GM19193 (cell line): ENCODE results near the gene FREM2.

Experiments
- POLR2A ChIP-seq: IDR thresholded peaks from 4 replicates; pipeline ENCODE4 v1.6.1; 2011; ENCODE audit not compliant: insufficient read depth, insufficient read length; ENCODE audit errors: extremely low read depth

FREM2 gene

GRCh38 chr13:38686577-38687245 lies at the start of gene FREM2:
Gene FREM2, plus strand, starts transcription at chr13:38687077. Its CDS starts 268 bp downstream, at chr13:38687345.
- TF ChIP-seq POLR2A = no peak

DNA sequence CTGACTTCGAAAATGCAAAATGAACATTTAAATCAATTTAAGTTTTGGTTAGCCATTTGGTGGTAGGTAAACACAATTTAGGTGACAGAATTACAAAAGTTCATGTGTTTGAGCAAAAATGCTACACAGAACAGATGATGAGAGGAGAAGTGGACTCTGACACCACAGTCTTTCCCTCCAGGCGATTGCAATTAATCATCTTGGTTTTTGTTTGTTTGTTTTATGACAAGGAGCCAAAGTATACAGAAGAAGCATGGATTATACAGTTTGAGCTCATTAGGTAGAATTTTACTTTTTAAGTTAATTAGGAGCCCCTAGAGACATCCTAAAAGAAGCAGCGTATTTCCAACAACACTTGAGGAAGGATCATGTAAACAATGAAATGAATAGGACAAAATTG lies 49.3 kb upstream of the FREM2 start:
- TF ChIP-seq POLR2A = no peak

- no peak for TF ChIP-seq POLR2A
Observed at GRCh38 chr13:38641164-38641948, 45.5 kb upstream of the FREM2 start.

GRCh38 chr13:38647312-38647711 lies 39.6 kb upstream of the FREM2 start:
- TF ChIP-seq POLR2A = no peak

DNA sequence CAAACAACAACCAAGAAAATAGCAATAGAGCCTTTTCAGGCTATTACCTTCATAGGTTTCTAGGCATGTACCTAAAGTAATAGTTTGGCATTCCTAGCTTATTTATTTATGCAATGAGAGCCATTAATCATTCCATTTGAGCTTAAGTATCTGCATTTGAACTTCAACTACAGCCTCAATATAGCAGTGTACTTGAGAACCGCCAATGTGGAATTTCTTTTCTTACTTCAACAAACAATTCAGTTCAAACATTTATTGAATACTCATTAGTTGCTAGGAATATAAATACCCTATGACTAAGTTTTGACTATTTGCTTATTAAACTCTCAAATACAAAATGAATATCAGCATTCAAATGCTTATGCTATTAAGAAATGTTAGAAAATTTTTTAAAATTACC lies 38.0 kb upstream of the FREM2 start:
- no peak for TF ChIP-seq POLR2A

GRCh38 chr13:38656699-38657098 lies 30.2 kb upstream of the FREM2 start:
- no peak for TF ChIP-seq POLR2A

DNA sequence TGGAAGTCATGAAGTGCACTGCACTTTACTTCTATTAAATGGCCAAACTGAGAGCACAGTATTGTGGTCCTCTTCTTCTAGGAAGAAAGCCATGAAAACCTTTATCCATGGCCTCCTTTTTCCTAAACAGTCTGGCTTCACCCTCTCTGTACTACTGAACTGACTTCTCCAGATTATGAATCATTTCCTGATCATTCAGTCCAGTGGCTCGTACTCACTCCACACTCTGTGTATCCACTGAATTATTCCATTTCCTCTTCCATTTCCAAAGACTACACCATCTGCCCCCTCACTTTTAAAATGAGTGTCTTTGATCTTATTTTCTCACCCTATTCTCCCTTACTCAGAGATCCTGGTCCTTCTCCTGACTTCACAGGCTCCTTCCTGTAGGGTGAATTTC lies 29.7 kb upstream of the FREM2 start:
- no peak for TF ChIP-seq POLR2A

DNA sequence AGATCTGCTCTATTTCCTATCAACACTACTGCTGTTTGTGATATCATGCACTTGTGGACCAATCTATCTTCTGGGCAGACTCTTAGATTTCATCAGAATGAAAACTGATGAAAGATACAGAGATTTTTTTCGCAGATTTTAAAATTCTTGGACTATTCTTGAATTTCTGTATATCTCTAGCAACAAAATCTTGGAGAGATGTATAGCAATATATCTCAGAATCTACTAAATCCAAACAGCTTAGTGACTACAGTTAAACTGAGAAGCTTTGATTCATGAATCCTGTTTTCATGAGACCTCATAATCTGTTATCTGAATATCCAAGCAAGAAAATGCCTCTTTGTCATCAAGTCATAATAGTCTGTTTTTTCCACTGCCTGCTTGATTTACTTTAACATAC lies 28.0 kb upstream of the FREM2 start:
- no peak for TF ChIP-seq POLR2A

- no peak for TF ChIP-seq POLR2A
Observed at GRCh38 chr13:38661010-38661675, 25.7 kb upstream of the FREM2 start.

- no peak for TF ChIP-seq POLR2A
Observed at GRCh38 chr13:38662362-38662761, 24.5 kb upstream of the FREM2 start.

DNA sequence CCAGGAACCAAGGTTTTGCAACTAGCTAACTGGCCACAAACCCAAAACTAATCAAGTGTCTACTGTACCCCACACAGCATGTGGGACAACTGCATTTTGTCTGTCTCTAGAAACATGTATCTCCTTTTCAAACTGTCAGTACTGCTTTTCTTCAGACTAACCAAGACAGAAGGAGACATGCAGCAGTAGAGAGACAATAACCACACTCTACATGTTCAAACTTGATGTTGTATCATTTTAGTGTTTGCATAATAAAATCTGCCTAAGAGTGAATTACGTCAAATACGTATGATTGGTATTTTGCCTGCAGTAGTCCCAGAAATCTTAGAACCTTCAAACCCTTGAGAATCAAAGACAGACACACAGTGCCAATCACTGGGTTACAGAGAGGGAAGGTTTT lies 22.0 kb upstream of the FREM2 start:
- no peak for TF ChIP-seq POLR2A

DNA sequence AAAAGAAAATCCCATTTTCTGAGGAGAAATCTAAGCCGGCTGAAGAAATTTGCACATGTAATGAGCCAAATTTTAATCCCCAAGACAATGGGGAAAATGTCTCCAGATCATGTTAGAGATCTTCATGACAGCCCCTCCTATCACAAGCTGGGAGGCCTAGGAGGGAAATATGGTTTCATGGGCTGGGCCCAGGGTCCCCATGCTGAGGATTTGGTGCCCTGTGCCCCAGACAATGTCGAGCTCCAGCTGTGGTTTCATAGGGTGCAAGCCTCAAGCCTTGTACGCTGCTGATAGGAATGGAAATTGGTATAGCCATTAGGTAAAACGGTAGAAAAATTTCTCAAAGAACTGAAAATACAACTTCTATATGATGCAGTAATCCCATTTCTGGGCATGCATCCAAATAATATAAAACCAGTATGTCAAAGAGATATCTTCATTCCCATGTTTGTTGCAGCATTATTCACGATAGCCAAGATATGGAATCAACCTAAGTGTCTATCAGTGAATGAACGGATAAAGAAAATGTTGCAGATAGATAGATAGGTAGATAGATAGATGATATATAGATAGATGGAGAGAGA lies 19.3 kb upstream of the FREM2 start:
- TF ChIP-seq POLR2A = no peak

- no peak for TF ChIP-seq POLR2A
Observed at GRCh38 chr13:38669234-38669964, 17.5 kb upstream of the FREM2 start.

DNA sequence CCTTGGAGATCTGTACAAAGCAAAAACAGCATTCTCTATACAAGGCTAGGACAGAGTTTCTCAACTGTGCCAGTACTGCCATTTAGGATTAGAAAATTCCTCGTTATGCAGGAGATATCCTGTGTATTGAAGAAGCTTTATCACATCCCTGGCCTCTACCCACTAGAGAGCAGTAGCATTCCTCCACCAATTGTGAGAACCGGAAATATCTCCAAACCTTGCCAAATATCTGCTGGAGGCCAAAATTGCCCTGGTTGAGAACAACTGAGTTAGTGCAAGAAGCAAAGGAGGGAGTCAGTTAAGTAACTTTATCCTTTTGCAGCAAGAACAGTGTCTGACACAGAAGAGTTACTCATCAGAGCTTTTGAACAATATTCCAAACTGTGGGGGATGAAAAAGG lies 16.2 kb upstream of the FREM2 start:
- no peak for TF ChIP-seq POLR2A

- TF ChIP-seq POLR2A = no peak
Observed at GRCh38 chr13:38671980-38672379, 14.9 kb upstream of the FREM2 start.
